HepG2 (cell line): ENCODE measurements around the gene STIM1. TPM values are rescaled to one million over a fixed set of nuclear protein-coding genes. Genes with fewer than 3 reads are reported as not detected.

Source experiments
- ATAC-seq: fragments of 200-7000 bp; cut with Tn5 transposase; 3 replicates; pipeline ENCODE4 v1.9.1; 2020; ENCODE audit warnings: mild to moderate bottlenecking, moderate library complexity
- BruUV-seq: library from RNA; stranded (reverse); fragments of 400-500 nt; replicated peaks from 2 replicates; lab custom pipeline; 2021; lab: Mats Ljungman, UMichigan
- CTCF ChIA-PET: fragments of 300-600 bp; formaldehyde crosslinking; extraction: SDS; loops from one replicate; lab custom pipeline; 2021; ENCODE audit warnings: low total read pairs, inconsistent platforms, low intra/inter-chr PET ratio; lab: Yijun Ruan, JAX
- POLR2A ChIA-PET: fragments of 350-600 bp; sonication (Branson Sonifier 250); formaldehyde crosslinking; loops from one replicate; lab custom pipeline; 2020; ENCODE audit warnings: antibody characterized with exemption, inconsistent platforms; lab: Yijun Ruan, JAX
- DNase-seq: peaks from one replicate; pipeline ENCODE4 v3.0.0-alpha.2; 2015; ENCODE audit warnings: low spot score
- FAIRE-seq: peaks from 3 replicates; lab custom pipeline; 2011; peaks lifted over from hg19 to GRCh38; lab: Jason Lieb, UNC
- H2AFZ ChIP-seq: one replicate; pipeline ENCODE4 v1.6.1; 2011; ENCODE audit warnings: low read length, inconsistent platforms
- H3K27ac ChIP-seq: fragments of 300-600 bp; 3 replicates; pipeline ENCODE4 v1.8.0; 2011; ENCODE audit warnings: mixed run types, mild to moderate bottlenecking, mixed read lengths, low read length, inconsistent platforms; ENCODE audit not compliant: insufficient read depth; ENCODE audit errors: extremely low read length
- H3K27me3 ChIP-seq, 2 experiments: fragments of 200-600 bp in 1 of 2; 2 replicates in 1 of 2; 3 replicates in 1 of 2; pipeline versions ENCODE4 v1.6.0 to v1.8.0; 2011; ENCODE audit warnings: low read length in 2 of 2, mild to moderate bottlenecking in 2 of 2, moderate library complexity in 2 of 2, inconsistent platforms in 1 of 2; ENCODE audit not compliant: insufficient read depth in 2 of 2, control insufficient read depth in 1 of 2
- H3K36me3 ChIP-seq, 2 experiments: fragments of 200-600 bp in 1 of 2; replicated peaks in 1 of 2; 2 replicates in 1 of 2; 3 replicates in 1 of 2; pipeline versions ENCODE4 v1.5.1 to v1.8.0; 2011; ENCODE audit warnings: low read length in 2 of 2, inconsistent platforms in 1 of 2; ENCODE audit not compliant: insufficient read depth in 2 of 2, control insufficient read depth in 1 of 2
- H3K4me1 ChIP-seq: 2 replicates; pipeline ENCODE4 v1.5.1; 2012; ENCODE audit warnings: low read length, inconsistent platforms; ENCODE audit not compliant: insufficient read depth
- H3K4me2 ChIP-seq: 2 replicates; pipeline ENCODE4 v1.6.0; 2011; ENCODE audit warnings: low read depth, low read length, inconsistent platforms
- H3K4me3 ChIP-seq, 3 experiments: fragments of 200-600 bp in 1 of 3; sonication (generic), shearing (Covaris generic) in 1 of 3; replicated peaks in 1 of 3; 2 replicates each; pipeline ENCODE4 v1.5.1; 2011 to 2016; ENCODE audit warnings: low read length in 3 of 3, inconsistent platforms in 2 of 3, low read depth in 2 of 3, mild to moderate bottlenecking in 2 of 3, control low read depth in 1 of 3, mixed read lengths in 1 of 3; ENCODE audit not compliant: insufficient read depth in 1 of 3
- H3K79me2 ChIP-seq: one replicate; pipeline ENCODE4 v1.6.1; 2011; ENCODE audit warnings: low read length, inconsistent platforms; ENCODE audit not compliant: insufficient read depth
- H3K9ac ChIP-seq: 2 replicates; pipeline ENCODE4 v1.6.0; 2011; ENCODE audit warnings: mild to moderate bottlenecking, low read depth, low read length, inconsistent platforms; ENCODE audit not compliant: insufficient read depth
- H3K9me3 ChIP-seq: 2 replicates; pipeline ENCODE4 v1.5.1; 2012; ENCODE audit warnings: mild to moderate bottlenecking, low read length
- H4K20me1 ChIP-seq: 2 replicates; pipeline ENCODE4 v1.6.0; 2011; ENCODE audit warnings: inconsistent platforms, mild to moderate bottlenecking, low read length, moderate library complexity; ENCODE audit not compliant: insufficient read depth
- CHD2 ChIP-seq: IDR thresholded peaks from 2 replicates; pipeline ENCODE4 v1.6.1; 2011; ENCODE audit warnings: low read depth, low read length, improper control_type of control experiment
- FOSL1 ChIP-seq: sonication (generic); formaldehyde crosslinking; IDR thresholded peaks from 2 replicates; pipeline ENCODE4 v1.9.0; 2021; ENCODE audit warnings: missing genetic modification reagents, borderline replicate concordance
- KDM1A ChIP-seq: IDR thresholded peaks from 2 replicates; pipeline ENCODE4 v1.6.1; 2016; ENCODE audit warnings: missing compliant biosample characterization
- RCOR2 ChIP-seq: IDR thresholded peaks from 2 replicates; pipeline ENCODE4 v1.6.1; 2016; ENCODE audit warnings: missing biosample characterization, missing genetic modification reagents
- TMF1 ChIP-seq: sonication (generic); formaldehyde crosslinking; IDR thresholded peaks from 2 replicates; pipeline ENCODE4 v1.8.1; 2022; ENCODE audit warnings: low read depth, missing genetic modification reagents
- ZBTB10 ChIP-seq: sonication (generic); formaldehyde crosslinking; IDR thresholded peaks from 2 replicates; pipeline ENCODE4 v1.4.0; 2020; ENCODE audit warnings: missing genetic modification reagents, borderline replicate concordance
- ZMYM4 ChIP-seq: sonication (generic); formaldehyde crosslinking; IDR thresholded peaks from 2 replicates; pipeline ENCODE4 v1.8.1; 2023; ENCODE audit warnings: mild to moderate bottlenecking, missing genetic modification reagents
- ZNF317 ChIP-seq: sonication (generic); formaldehyde crosslinking; IDR thresholded peaks from 2 replicates; pipeline ENCODE4 v1.5.0; 2020; ENCODE audit warnings: mild to moderate bottlenecking, missing genetic modification reagents
- ZNF576 ChIP-seq: sonication (generic); formaldehyde crosslinking; IDR thresholded peaks from 2 replicates; pipeline ENCODE4 v1.4.0; 2020; ENCODE audit warnings: mild to moderate bottlenecking, missing genetic modification reagents
- ZNF672 ChIP-seq: sonication (generic); formaldehyde crosslinking; IDR thresholded peaks from 2 replicates; pipeline ENCODE4 v1.8.1; 2022; ENCODE audit warnings: missing genetic modification reagents
- ZNF768 ChIP-seq: sonication (generic); formaldehyde crosslinking; IDR thresholded peaks from 2 replicates; pipeline ENCODE4 v1.4.0; 2020; ENCODE audit warnings: missing genetic modification reagents
- WGBS: methylation state at CpG from one replicate; pipeline ENCODE4 v1.1.6; 2017; ENCODE audit warnings: low lambda C conversion rate; 5-methylcytosine and 5-hydroxymethylcytosine counted together
- in situ Hi-C: cut with HindIII; loops from 2 replicates; pipeline ENCODE4 v1.10.0; 2017; ENCODE audit warnings: low pct_unique_long_range_greater_than_20kb; ENCODE audit not compliant: extremely low pct_ligation_motif_present
- intact Hi-C: fragments of 100-400 bp; cut with micrococcal nuclease; formaldehyde crosslinking; loops from one replicate; pipeline ENCODE4 v1.10.0; 2022; ENCODE audit not compliant: unreplicated experiment
- polyA plus RNA-seq, 8 experiments: library from polyadenylated mRNA; depleted of rRNA in 3 of 8; stranded (reverse) in 7 of 8; unstranded in 1 of 8; fragments of >200 nt; fragmentation: Illumina TruSeq in 4 of 8; extraction: Trizol in 4 of 8; gene quantifications; 2 replicates each; pipeline versions ENCODE4 v1.2.1 to v1.2.3, GENCODE V29; 2011 to 2016; ENCODE audit warnings: low read depth in 4 of 8, missing spikeins in 1 of 8, mixed read lengths in 1 of 8; ENCODE audit not compliant: insufficient read depth in 1 of 8
- total RNA-seq, 5 experiments: library from RNA; depleted of rRNA; stranded (reverse); fragments of >200 nt; fragmentation: Illumina TruSeq; extraction: Trizol; gene quantifications; 2 replicates each; pipeline ENCODE4 v1.2.3, GENCODE V29; 2016; ENCODE audit warnings: low read depth in 1 of 5

The STIM1 gene
- total and polyA plus RNA-seq, 2 of the 13 experiments (the other 11 are each of a cell fraction or from before 2014, with no cell fraction given) = 19.2 to 28.5 TPM

- Histone ChIP-seq H3K36me3 (no peaks in the 10 kb centered on the region), H3K27me3 (no peaks in the 10 kb centered on the region), H3K9ac (no peak overlapping the region), H3K4me2 (no peak overlapping the region), H3K4me1 (no peaks in the 10 kb centered on the region), H3K27ac (no peak overlapping the region), H4K20me1 (no peaks in the 10 kb centered on the region), H3K4me3 (no peak overlapping the region), H3K9me3 (peaks cover 11% of the 10 kb centered on the region), H3K79me2 (no peaks in the 10 kb centered on the region), H2AFZ (no peak overlapping the region)
- peak; percentile 9 for DNase-seq
- 97% methylated on average over 6 of the region's 6 CpGs for WGBS
- TF ChIP-seq ZBTB10 (CRISPR knock-in tag) (no peak), RCOR2 (no peak), ZNF768 (CRISPR knock-in tag) (no peak), KDM1A (CRISPR knock-in tag) (no peak), ZNF576 (CRISPR knock-in tag) (no peak), ZNF317 (peak; percentile 99), FOSL1 (CRISPR knock-in tag) (peak; percentile 15; the same call in 1 of the 2 replicates), CHD2 (no peak), TMF1 (no peak), ZNF672 (CRISPR knock-in tag) (no peak), ZMYM4 (no peak)
- in situ Hi-C loops (no loop called here), intact Hi-C loops (no loop called here)
- BruUV-seq = no TSS peak
- no peak for FAIRE-seq
- POLR2A ChIA-PET = no interaction called here
- no peak for ATAC-seq
- CTCF ChIA-PET = no interaction called here
These were observed 138.7 kb downstream of the STIM1 start for GRCh38 chr11:3994030-3994640.
